ENCODE data around the gene IGF1R.

GRCh38 chr15:98655732-98656131 lies 7.4 kb downstream of the IGF1R start:
- TF ChIP-seq EZH2 (IDR thresholded peaks at IDR 0.05; ENCODE audit: low read depth) = no peak
- TF ChIP-seq CTCF (conservative IDR thresholded peaks at IDR 0.05) = no peak
